ENCODE measurements around the gene CCNYL1.

DNA sequence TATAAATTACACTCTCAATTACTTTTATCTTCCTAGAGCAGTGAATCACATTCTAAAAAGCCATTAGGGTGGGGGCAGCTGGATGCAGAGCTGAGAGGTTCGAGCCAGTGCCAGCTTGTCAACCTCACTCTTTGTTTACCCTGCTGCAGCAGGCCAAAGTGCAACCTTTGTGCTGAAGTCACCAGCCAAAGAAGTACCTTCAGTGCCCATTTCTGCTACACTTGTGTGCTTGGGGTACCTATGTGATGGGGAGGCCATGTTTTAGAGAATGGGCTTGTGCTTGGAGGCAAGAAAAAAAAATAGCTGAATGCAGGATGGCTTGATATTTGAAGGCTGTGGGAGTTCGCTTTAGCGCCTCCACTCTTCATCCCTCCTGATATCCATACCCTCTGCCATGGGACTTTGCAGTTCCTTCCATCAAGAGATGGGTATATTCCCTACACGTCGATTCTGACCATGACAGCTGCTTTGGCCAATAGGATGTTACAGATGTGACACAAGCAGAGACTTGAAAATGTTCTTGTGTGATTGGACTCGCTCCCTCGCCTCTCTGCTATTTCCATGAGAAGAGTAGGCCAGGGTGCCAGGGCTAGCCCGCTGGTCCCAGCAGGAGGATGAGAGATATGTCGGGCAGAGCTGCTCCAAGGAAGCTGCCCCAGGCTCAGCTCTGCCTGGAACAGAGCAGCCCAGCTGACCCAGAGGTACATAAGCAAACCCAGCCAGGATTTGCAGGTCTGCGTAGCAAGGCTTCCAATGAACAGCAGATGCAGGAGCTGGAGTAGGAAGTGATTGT lies 71.0 kb downstream of the CCNYL1 start:
- TF ChIP-seq, protein P1, sequence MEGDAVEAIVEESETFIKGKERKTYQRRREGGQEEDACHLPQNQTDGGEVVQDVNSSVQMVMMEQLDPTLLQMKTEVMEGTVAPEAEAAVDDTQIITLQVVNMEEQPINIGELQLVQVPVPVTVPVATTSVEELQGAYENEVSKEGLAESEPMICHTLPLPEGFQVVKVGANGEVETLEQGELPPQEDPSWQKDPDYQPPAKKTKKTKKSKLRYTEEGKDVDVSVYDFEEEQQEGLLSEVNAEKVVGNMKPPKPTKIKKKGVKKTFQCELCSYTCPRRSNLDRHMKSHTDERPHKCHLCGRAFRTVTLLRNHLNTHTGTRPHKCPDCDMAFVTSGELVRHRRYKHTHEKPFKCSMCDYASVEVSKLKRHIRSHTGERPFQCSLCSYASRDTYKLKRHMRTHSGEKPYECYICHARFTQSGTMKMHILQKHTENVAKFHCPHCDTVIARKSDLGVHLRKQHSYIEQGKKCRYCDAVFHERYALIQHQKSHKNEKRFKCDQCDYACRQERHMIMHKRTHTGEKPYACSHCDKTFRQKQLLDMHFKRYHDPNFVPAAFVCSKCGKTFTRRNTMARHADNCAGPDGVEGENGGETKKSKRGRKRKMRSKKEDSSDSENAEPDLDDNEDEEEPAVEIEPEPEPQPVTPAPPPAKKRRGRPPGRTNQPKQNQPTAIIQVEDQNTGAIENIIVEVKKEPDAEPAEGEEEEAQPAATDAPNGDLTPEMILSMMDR (IDR thresholded peaks at IDR 0.05) = no peak
- TF ChIP-seq POLR2A (IDR thresholded peaks at IDR 0.05) = no peak

Measured in thyroid gland (tissue), 4 donors.